H1 (cell line): ENCODE results near the gene FNDC3A. TPM values are rescaled to one million over a fixed set of nuclear protein-coding genes. Genes with fewer than 3 reads are reported as not detected.

Experiments used
- CTCF ChIA-PET: fragments of 300-600 bp; sonication (Branson Sonifier 250); formaldehyde crosslinking; loops from one replicate; lab custom pipeline; 2021; ENCODE audit not compliant: partially characterized antibody; lab: Charles Lee
- POLR2A ChIA-PET: fragments of 300-600 bp; sonication (Branson Sonifier 250); formaldehyde crosslinking; loops from one replicate; lab custom pipeline; 2021; ENCODE audit warnings: inconsistent platforms; ENCODE audit not compliant: partially characterized antibody; lab: Charles Lee
- DNase-seq, 2 experiments: peaks; one replicate each; pipeline versions ENCODE4 v3.0.0 to v3.0.0-alpha.2; 2010 to 2022; ENCODE audit warnings: low spot score in 2 of 2, low read depth in 1 of 2, mixed read lengths in 1 of 2
- FAIRE-seq: peaks from 2 replicates; lab custom pipeline; 2011; peaks lifted over from hg19 to GRCh38; lab: Jason Lieb, UNC
- H2AFZ ChIP-seq: 2 replicates; pipeline ENCODE4 v1.8.1; 2012; ENCODE audit warnings: low read length, inconsistent platforms
- H2AK5ac ChIP-seq: 2 replicates; pipeline ENCODE4 v1.6.1; 2013; ENCODE audit warnings: low read depth, low read length
- H2BK120ac ChIP-seq: replicated peaks from 2 replicates; pipeline ENCODE3; 2013; ENCODE audit warnings: low read depth, low read length, inconsistent platforms
- H2BK12ac ChIP-seq: 2 replicates; pipeline ENCODE4 v1.6.1; 2013; ENCODE audit warnings: low read depth, low read length
- H2BK15ac ChIP-seq: 2 replicates; pipeline ENCODE4 v1.6.1; 2013; ENCODE audit warnings: low read length
- H2BK20ac ChIP-seq: 2 replicates; pipeline ENCODE4 v1.6.1; 2013; ENCODE audit warnings: low read length
- H2BK5ac ChIP-seq: 2 replicates; pipeline ENCODE4 v1.6.1; 2013; ENCODE audit warnings: low read depth, low read length
- H3K14ac ChIP-seq: 2 replicates; pipeline ENCODE4 v1.6.1; 2013; ENCODE audit warnings: inconsistent platforms; ENCODE audit not compliant: insufficient read length
- H3K18ac ChIP-seq: 2 replicates; pipeline ENCODE4 v1.6.1; 2013; ENCODE audit warnings: low read length; ENCODE audit errors: extremely low read depth
- H3K23ac ChIP-seq: 2 replicates; pipeline ENCODE4 v1.6.1; 2013; ENCODE audit warnings: inconsistent platforms; ENCODE audit not compliant: insufficient read length
- H3K23me2 ChIP-seq: 2 replicates; pipeline ENCODE4 v1.6.1; 2013; ENCODE audit warnings: low read depth, low read length
- H3K27ac ChIP-seq: 2 replicates; pipeline ENCODE4 v1.6.1; 2011; ENCODE audit warnings: low read depth, low read length, inconsistent platforms
- H3K27me3 ChIP-seq, 4 experiments: replicated peaks in 1 of 4; 1 replicate in 1 of 4; 2 replicates in 3 of 4; pipeline versions ENCODE4 v1.6.1 to v1.8.1; 2011 to 2013; ENCODE audit warnings: low read length in 3 of 4, mild to moderate bottlenecking in 3 of 4, inconsistent platforms in 2 of 4, mixed read lengths in 2 of 4, moderate library complexity in 1 of 4; ENCODE audit not compliant: control insufficient read depth in 3 of 4, insufficient read depth in 3 of 4; ENCODE audit errors: extremely low read depth in 1 of 4
- H3K36me3 ChIP-seq, 4 experiments: 2 replicates each; pipeline versions ENCODE4 v1.6.1 to v1.8.1; 2011 to 2013; ENCODE audit warnings: mild to moderate bottlenecking in 4 of 4, low read length in 3 of 4, moderate library complexity in 2 of 4, control low read depth in 1 of 4, inconsistent platforms in 1 of 4; ENCODE audit not compliant: insufficient read depth in 4 of 4, control insufficient read depth in 2 of 4
- H3K4ac ChIP-seq: replicated peaks from 2 replicates; pipeline ENCODE3; 2013; ENCODE audit warnings: low read length, low read depth, mixed read lengths, inconsistent platforms; ENCODE audit not compliant: insufficient read length
- H3K4me1 ChIP-seq, 4 experiments: replicated peaks in 1 of 4; 1 replicate in 1 of 4; 2 replicates in 3 of 4; pipeline versions ENCODE4 v1.6.1 to v1.8.1; 2011 to 2013; ENCODE audit warnings: low read length in 3 of 4, inconsistent platforms in 2 of 4, mixed read lengths in 1 of 4; ENCODE audit not compliant: insufficient read depth in 4 of 4, control insufficient read depth in 3 of 4
- H3K4me2 ChIP-seq, 2 experiments: 2 replicates each; pipeline versions ENCODE4 v1.6.1 to v1.8.1; 2011 to 2013; ENCODE audit warnings: low read depth in 2 of 2, low read length in 2 of 2, control low read depth in 1 of 2, inconsistent platforms in 1 of 2, mild to moderate bottlenecking in 1 of 2; ENCODE audit not compliant: insufficient read depth in 1 of 2
- H3K4me3 ChIP-seq, 4 experiments: fragments of 200-600, 300-600 bp in 1 of 4; sonication (generic), shearing (Covaris generic), sonication (Bioruptor Twin) in 1 of 4; 2 replicates each; pipeline versions ENCODE4 v1.5.1 to v1.8.1; 2011 to 2016; ENCODE audit warnings: low read length in 4 of 4, low read depth in 3 of 4, control low read depth in 2 of 4, inconsistent platforms in 2 of 4, mild to moderate bottlenecking in 2 of 4, mixed read lengths in 1 of 4, moderate library complexity in 1 of 4; ENCODE audit not compliant: insufficient read depth in 2 of 4; ENCODE audit errors: extremely low read depth in 1 of 4
- H3K56ac ChIP-seq: replicated peaks from 2 replicates; pipeline ENCODE3; 2013; ENCODE audit warnings: low read depth, mild to moderate bottlenecking, mixed read lengths, low read length, inconsistent platforms; ENCODE audit not compliant: insufficient read length
- H3K79me1 ChIP-seq: 2 replicates; pipeline ENCODE4 v1.6.1; 2013; ENCODE audit warnings: low read depth, low read length, control low read depth
- H3K79me2 ChIP-seq, 2 experiments: 2 replicates each; pipeline versions ENCODE4 v1.6.1 to v1.8.1; 2012 to 2013; ENCODE audit warnings: low read length in 2 of 2, mild to moderate bottlenecking in 2 of 2, inconsistent platforms in 1 of 2; ENCODE audit not compliant: insufficient read depth in 2 of 2, control insufficient read depth in 1 of 2
- H3K9ac ChIP-seq, 4 experiments: replicated peaks in 1 of 4; 1 replicate in 1 of 4; 2 replicates in 3 of 4; pipeline versions ENCODE4 v1.6.1 to v1.8.1; 2011 to 2013; ENCODE audit warnings: low read depth in 3 of 4, low read length in 3 of 4, control low read depth in 2 of 4, mild to moderate bottlenecking in 2 of 4, moderate library complexity in 2 of 4, inconsistent platforms in 1 of 4; ENCODE audit errors: extremely low read depth in 1 of 4
- H3K9me3 ChIP-seq, 2 experiments: 2 replicates each; pipeline versions ENCODE4 v1.6.1 to v1.8.1; 2012 to 2013; ENCODE audit warnings: mild to moderate bottlenecking in 2 of 2, moderate library complexity in 2 of 2, control low read depth in 1 of 2, inconsistent platforms in 1 of 2, low read depth in 1 of 2, low read length in 1 of 2, mixed read lengths in 1 of 2; ENCODE audit not compliant: insufficient read depth in 2 of 2
- H4K20me1 ChIP-seq, 2 experiments: replicated peaks in 1 of 2; 2 replicates each; pipeline versions ENCODE3 to v1.8.1; 2011 to 2013; ENCODE audit warnings: inconsistent platforms in 2 of 2, low read length in 2 of 2, mild to moderate bottlenecking in 1 of 2; ENCODE audit not compliant: insufficient read depth in 2 of 2, control insufficient read depth in 1 of 2
- H4K5ac ChIP-seq: 2 replicates; pipeline ENCODE4 v1.6.1; 2013; ENCODE audit warnings: low read length, low read depth, mixed read lengths, inconsistent platforms; ENCODE audit not compliant: insufficient read length
- H4K8ac ChIP-seq: 2 replicates; pipeline ENCODE4 v1.8.0; 2013; ENCODE audit warnings: mild to moderate bottlenecking, moderate library complexity, low read length, inconsistent platforms; ENCODE audit not compliant: insufficient read depth; ENCODE audit errors: extremely low read depth
- H4K91ac ChIP-seq: replicated peaks from 2 replicates; pipeline ENCODE3; 2013; ENCODE audit warnings: low read length, mixed read lengths, inconsistent platforms; ENCODE audit not compliant: insufficient read length
- E2F6 ChIP-seq: IDR thresholded peaks from 2 replicates; pipeline ENCODE4 v1.6.1; 2012; ENCODE audit warnings: inconsistent platforms
- SAP30 ChIP-seq: fragments of 300-600 bp; sonication (generic); IDR thresholded peaks from 2 replicates; pipeline ENCODE4 v1.7.1; 2012; ENCODE audit warnings: low read length, moderate library complexity, mild to moderate bottlenecking, inconsistent platforms; ENCODE audit not compliant: insufficient read depth, insufficient replicate concordance
- WGBS, 2 experiments: shearing (Covaris generic) in 1 of 2; methylation state at CpG; one replicate each; pipeline versions ENCODE4 v1.1.6 to v1.1.7; 2013 to 2015; ENCODE audit warnings: low lambda C conversion rate in 2 of 2, mixed read lengths in 2 of 2, inconsistent platforms in 1 of 2, low coverage in 1 of 2, missing lambda C conversion rate in 1 of 2; ENCODE audit not compliant: insufficient replicate concordance in 2 of 2, insufficient coverage in 1 of 2, insufficient read length in 1 of 2; ENCODE audit errors: extremely low coverage in 1 of 2, missing lambda C conversion rate in 1 of 2; 5-methylcytosine and 5-hydroxymethylcytosine counted together
- polyA plus RNA-seq, 7 experiments: library from polyadenylated mRNA; depleted of rRNA in 3 of 7; stranded (reverse) in 5 of 7; unstranded in 2 of 7; fragments of >200 nt in 5 of 7; fragments of 200-250 nt in 2 of 7; gene quantifications; 1 replicate in 5 of 7; 2 replicates in 1 of 7; 4 replicates in 1 of 7; pipeline versions ENCODE4 v1.2.1 to v1.2.3, GENCODE V29; 2011 to 2013; ENCODE audit warnings: missing spikeins in 2 of 7, mixed read lengths in 2 of 7
- total RNA-seq: library from RNA; stranded (reverse); fragmentation: NEBNext Ultra II Directional; extraction: Animal tissue kit (Norgen Biotek cat#: 25700); gene quantifications from 2 replicates; pipeline ENCODE4 v1.2.1, GENCODE V29; 2021

Gene FNDC3A
- total and polyA plus RNA-seq, 2 of the 8 experiments (the other 6 are each of a cell fraction or from before 2014, with no cell fraction given): 14.6 to 26.0 TPM

- Histone ChIP-seq H3K4me2 (no peak overlapping the region), H3K79me2 (peaks cover 0 to 18% of the 10 kb centered on the region in 2 experiments; a peak in 2 of 4 replicates), H3K36me3 (peaks cover 0 to 5% (median 0%) of the 10 kb centered on the region in 4 experiments; a peak in 1 of 8 replicates), H2BK120ac (no peak overlapping the region), H3K23me2 (no peaks in the 10 kb centered on the region), H3K79me1 (no peaks in the 10 kb centered on the region), H3K4ac (no peak overlapping the region), H3K4me1 (no peaks in the 10 kb centered on the region), H2BK12ac (no peak overlapping the region), H3K18ac (no peak overlapping the region), H2BK5ac (no peak overlapping the region), H3K23ac (no peak overlapping the region), H3K27ac (no peak overlapping the region), H3K27me3 (no peaks in the 10 kb centered on the region), H2BK20ac (no peak overlapping the region), H2BK15ac (no peak overlapping the region), H2AFZ (no peak overlapping the region), H4K5ac (no peak overlapping the region), H3K14ac (no peak overlapping the region), H2AK5ac (no peak overlapping the region), H4K91ac (no peak overlapping the region), H4K8ac (no peak overlapping the region), H3K4me3 (no peak overlapping the region), H3K9me3 (peaks cover 0 to 6% of the 10 kb centered on the region in 2 experiments; a peak in 1 of 4 replicates), H3K9ac (no peak overlapping the region), H4K20me1 (no peaks in the 10 kb centered on the region), H3K56ac (no peak overlapping the region)
- no peak for TF ChIP-seq E2F6
- TF ChIP-seq SAP30: no peak
- 100% methylated on average over 2 of the region's 2 CpGs; no CpG with 5 or more reads in 1 of the 2 experiments for whole genome bisulfite sequencing, 2 experiments
- FAIRE-seq (no peak), DNase-seq (no peak)
- ChIA-PET CTCF (no interaction called here), POLR2A (interaction anchor here (1.7 kb wide), 1 partner anchor 14 kb away, joined by 4 read pairs; no protein-coding TSS in a partner anchor)
Observed at GRCh38 chr13:48994706-48995105, 19.0 kb downstream of the FNDC3A start.
